GM18499 (cell line): Measurements from ENCODE around the gene CRB2.
"Not testable (repeated sequence)": the region's sequence is repeated elsewhere in the genome, so short reads cannot be mapped to it uniquely, and the experiment has no call there.

ENCODE experiments used
- ATAC-seq: cut with Tn5 transposase; IDR thresholded peaks from one replicate; pipeline ENCODE4 v1.9.1; 2021; ENCODE audit warnings: moderate number of reproducible peaks; ENCODE audit not compliant: insufficient read depth, unreplicated experiment

Gene CRB2

DNA sequence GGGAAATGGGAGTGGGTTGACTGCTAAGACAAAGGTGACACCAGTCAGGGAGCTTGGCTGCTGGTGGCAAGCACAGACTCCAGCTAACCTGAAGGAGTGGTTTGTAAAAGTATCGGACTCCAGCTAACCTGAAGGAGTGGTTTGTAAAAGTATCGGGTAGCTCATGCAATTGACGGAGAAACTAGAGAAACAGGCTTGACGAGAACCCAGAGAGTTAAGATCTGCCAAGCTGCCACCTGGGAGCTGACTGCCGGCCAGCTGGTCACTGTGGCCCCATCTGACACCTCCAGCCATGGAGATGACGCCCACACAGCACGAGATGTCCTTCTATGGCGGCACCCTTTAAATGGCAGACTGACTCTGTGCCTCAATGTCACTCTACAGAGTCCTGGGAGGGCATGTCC is 28.3 kb upstream of the CRB2 start:
- no peak for ATAC-seq

DNA sequence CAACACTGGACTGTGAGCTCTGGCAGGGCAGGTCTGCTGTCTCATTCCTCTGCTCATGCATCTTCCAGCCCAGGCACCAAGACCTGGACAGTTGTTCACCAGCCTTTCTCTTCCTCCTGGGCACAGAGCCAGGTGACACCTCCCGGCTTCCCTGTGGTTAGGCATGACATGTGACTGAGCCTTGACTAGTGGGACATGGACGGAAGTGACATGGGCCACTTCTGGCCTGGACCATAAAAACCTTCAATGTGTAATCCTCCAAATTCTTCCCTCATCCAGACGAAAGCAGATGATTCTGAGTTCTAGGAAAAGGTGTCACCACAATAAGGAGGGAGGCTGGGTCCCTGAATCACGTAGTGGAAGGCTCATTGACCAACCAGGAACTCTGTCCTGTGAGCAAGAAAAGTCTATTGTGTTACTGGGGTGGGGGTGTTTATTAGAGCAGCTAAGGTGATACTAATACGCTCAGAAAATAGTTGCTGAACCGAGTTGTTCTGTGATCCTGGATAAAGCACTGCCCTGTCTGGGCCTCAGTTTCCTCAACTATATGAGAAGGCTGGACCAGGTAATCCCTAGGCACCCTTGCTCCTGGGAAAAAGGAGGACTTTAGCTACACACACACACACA is 26.6 kb upstream of the CRB2 start:
- ATAC-seq, result no peak

DNA sequence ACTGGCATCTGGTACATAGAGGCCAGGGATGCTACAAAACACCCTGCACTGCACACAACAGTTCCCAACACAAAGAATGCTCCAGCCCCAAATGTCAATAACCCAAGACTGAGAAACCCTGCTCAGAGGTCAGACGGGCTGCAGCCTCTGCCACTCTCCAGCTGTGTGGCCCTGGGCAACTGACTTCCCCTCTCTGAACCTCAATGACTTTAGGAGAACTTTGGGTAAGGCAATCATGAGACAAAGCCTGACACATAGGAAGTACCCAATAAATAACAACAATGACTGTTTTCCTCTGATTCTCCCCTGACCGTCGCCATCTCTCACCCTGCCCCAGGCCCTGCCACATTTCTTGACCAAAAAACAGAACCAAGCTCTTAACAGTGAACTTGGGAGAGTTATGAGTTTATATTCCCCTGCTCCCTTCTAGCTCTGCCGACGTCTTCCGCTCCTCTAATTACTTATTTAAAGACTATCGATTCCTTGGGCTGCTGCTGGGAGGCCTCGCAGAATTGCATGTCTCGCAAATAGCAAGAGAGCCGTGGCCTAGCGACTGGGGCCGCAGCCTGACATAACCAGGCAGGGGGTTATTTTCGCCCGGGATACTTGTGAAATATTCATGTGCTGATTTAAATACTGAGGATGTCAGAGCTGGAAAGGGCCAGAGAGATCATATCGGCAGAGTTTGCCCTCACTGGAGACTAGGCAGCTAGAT is 24.5 kb upstream of the CRB2 start:
- no peak for ATAC-seq

DNA sequence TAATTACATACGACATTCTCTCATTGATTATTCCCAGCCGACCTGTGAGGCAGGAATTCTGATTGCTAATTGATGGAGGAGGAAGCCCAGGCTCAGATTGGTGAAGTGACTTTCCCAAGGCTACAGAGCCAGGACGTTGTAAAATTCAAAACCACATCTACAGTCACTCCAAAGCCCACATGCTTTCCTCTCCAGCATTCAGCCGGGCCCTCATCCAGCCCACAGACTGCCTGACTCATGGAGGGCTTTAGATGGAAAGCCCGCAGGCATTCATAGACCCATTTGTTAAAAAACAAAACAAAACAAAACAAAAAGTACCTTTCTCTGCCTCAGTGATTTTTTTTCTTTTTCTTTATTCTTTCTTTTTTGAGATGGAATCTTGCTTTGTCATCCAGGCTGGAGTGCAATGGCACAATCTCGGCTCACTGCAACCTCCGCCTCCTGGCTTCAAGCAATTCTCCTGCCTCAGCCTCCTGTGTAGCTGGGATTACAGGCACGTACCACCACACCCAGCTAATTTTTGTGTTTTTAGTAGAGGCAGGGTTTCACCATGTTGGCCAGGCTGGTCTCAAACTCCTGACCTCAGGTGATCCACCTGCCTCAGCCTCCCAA is 22.8 kb upstream of the CRB2 start:
- ATAC-seq, result not testable (repeated sequence)

DNA sequence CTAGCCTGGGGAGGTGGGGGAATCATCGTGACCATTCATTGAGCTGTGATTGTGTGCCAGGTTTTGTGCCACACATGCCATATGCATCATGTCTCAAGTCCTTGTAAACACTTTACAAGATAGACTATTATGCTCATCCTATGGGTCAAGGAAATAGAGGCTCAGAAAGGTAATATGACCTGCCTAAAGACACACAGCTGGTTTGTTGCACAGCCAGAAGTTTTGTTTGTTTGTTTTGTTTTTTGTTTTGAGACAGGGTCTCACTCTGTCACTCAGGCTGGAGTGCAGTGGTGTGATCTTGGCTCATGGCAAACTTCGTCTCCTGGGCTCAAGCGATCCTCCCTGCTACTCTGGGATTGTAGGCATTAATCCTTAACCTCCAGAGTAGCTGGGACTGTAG is 21.4 kb upstream of the CRB2 start:
- ATAC-seq, result no peak

DNA sequence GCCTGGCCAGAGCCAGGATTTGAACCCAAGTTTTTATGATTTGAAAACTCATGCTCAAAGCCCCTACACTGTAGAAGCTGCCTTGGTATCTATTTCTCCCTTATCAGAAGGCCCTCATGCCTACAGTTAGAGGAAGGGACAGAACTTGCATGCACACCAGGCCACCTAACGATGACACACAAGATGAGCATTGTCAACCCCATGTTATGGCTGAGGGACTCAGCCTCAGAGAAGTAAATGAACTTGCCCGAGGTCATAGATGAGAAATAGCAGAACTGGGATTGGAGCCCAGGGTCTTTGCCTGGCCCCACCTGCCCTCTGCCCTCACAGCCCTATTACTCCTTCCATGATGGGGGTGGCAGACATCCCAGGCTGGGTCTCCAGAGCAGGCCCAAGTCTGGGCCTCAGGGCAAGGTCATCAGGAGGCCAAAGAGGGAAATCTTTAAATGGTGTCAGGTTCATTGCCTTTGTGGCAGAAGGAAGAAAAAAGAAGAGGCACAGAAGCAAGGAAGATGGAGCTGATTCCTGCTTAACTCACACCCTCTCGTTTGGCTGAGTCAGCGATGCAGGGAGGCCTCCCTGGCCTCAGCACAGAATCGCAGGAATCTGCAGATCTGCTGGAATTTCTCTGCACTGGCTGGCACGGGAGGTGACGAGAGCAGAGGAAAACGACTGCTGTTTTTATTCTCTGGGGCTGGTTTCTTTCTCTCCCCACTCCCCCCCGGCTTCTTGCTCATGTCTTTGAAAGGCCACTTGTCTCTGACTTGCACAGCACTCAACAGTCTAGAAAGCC is 20.6 kb upstream of the CRB2 start:
- ATAC-seq, result no peak

DNA sequence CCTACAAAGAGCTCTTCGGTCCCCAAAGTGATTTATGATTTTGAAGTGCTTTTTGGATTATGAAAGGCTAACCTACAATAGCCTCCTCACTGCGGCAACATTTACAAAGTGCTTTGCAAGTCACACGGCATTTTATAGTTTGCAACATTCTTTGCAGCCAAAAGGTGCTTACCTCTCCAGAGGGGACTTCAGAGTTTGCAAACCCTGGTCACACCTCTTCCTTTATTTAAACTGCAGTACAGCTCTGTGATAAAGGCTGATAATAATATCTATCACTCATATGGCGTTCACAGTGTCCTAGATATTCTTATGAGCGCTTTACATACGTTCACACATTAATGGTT is 20.0 kb upstream of the CRB2 start:
- ATAC-seq, result no peak

DNA sequence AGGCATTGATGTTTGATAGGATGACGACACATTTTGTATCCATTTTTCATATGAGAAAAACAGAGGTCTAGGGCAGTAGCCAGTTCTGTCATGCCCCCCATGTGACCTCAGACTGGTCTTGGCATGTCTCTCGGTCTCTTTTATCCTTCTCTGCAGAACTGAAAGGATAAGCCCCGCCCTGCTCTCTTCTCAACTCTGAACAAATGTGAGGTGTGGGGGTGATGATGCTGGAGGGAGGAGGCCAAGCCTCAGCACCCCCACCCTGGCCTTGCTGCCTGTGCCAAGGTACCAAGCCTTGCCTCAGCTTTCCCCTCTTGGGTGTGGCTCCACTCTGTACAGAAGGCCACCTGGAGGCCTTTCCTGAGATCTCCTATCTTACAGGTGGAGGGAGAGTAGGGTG is 19.5 kb upstream of the CRB2 start:
- ATAC-seq, result no peak

DNA sequence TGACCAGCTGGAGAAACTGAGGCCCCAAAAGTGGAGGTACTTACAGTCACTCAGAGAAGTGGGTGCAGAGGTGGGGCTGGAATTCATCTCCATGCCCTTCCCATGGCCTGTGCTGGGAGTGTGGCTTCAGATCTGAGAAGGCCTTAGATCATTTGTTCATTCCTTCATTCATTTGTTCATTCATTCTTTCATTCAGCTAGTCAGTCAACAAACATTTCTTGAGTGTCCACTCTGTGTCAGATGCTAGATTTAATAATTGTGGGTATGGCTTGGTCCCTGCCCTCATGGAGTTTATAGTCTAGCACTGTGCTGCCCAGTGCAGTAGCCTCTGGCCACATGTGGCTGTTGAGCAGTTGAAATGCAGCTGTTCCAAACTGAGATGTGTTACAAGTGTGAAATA is 19.0 kb upstream of the CRB2 start:
- no peak for ATAC-seq

DNA sequence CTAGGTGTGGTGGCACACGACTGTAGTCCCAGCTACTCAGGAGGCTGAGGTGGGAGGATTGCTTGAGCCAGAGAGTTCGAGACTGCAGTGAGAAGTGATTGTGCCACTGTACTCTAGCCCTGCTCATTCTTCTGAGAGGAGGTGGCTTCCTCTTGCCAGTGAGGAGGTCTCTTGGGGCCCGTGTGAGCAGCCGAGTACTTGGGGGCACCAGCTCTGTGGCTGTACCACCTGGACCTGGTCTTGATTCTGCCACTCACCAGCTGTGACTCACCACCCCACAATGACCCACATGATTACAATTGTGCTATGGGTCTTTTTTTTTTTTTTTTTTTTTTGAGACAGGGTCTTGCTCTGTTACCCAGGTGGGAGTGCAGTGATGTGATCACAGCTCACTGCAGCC is 18.0 kb upstream of the CRB2 start:
- ATAC-seq, result no peak

DNA sequence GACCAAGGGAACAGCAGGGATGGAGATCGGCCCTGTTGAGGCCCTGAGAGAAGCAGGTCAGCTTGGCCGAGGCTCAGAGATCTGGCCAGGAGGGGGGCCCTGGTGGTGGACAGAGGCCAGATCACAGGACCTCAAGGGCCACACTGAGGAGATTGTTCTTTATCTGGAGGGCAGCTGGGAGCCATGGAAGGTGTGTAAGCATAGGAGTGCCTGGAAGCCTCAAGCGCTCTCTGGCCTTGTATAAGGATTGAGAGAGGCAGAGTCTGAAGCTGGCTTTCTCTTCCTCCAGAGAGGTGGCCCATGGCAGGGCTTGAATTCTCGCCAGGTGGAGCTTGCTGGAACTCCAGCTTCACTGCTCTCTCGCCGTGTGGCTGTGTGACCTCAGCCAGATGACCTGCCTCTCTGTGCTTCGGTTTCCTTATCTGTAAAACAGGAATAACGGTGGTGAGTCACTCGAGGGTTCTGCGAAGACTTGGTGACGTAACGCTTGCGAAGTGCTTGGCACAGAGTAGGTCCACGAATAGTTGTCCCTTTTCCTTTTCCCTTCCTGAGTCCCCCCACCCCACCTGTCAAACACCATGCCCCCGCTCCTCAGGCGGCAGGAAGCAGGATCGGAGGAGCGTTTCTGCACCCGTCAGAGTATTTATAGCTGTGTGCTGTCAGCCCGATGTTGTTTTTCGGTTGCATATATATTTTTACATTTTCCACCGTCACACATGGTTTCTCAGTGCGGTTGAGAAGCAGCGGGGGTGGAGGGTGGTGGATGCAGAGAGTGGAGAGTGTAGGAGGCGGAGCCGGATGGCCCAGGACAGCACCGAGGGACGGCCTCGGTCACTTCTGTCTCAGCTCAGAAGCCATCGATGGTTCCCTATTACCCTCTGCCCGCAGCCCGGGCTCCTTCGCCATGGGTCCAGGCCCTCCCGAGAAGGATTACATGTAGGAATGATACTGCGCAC is 17.0 kb upstream of the CRB2 start:
- ATAC-seq, result peak; percentile 42

DNA sequence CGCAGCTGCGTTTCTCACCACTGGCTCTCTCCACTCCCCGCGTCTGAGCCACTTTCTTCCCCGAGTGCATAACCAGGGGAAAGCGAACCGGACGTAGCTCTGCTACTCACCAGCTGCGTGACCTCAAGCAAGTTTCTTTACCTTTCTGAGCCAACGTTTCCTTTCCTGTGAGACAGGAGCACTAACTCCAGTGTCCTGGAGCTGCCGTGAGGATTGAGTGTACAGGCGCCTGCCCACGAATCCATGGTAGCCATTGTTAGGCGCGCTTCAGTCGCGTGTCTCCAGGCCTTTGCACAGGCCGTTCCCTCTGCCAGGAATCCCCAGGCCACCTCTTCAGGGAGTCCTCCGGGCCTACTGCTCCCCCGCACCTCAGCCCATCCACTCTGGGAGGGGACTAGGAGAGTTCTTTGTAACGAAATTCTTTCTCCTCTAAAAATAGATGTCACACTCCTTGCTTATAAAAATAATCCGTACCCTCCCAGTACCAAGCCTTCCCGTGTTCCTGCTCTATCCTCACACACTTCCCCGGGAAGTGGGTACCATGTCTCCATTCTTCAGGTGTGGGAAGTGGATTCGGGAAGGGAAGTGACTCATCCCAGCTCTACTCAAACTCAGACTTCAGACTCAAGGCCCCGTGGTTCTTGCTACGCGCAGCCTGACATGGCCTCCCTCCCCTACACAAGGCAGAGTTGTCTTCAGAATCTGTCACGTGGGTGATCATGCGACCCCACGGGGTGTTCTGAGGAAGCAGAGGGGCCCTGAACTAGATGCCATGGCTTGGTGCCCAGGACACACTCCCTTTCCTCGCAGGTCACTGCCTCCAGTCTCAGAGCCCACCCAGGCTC is 16.1 kb upstream of the CRB2 start:
- peak; percentile 26 for ATAC-seq

DNA sequence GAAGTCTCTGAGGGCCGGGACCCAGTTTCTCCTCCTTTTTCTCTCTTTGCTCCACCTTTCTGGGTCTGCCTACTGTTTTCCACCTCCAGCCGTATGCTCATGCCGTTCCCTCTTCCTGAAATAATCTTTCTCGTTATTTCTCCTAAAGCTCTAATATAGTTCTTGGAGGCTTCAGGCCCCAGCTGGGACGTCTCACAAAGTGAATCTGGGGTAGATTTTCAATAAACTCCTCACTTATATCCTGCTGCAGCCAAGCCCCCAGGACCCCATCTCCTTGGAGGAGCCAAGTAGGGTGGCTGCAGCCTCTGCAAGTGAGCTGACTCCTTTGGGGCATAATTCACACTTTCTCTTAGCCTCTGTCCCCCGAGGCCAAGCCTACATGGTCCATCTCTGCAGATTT is 14.2 kb upstream of the CRB2 start:
- ATAC-seq, result no peak

DNA sequence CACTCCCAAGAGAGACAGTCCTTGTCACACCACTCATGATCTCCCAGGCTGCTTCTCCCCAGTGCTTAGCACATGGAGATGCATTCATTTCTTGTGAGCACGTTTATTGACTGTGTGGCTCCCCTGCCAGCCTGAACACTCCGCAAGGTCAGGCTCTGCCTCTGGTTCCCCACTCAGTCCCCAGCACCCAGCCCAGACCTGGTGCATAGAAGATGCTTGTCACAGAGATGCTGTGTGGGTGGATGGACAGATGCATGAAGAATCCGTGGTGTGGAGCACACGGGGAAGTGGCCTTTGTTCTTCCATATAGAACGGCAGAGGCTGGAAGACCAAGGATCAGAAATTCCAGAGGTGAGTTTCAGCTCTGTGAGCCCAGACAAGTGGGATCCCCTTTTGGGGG is 13.8 kb upstream of the CRB2 start:
- ATAC-seq, result no peak

DNA sequence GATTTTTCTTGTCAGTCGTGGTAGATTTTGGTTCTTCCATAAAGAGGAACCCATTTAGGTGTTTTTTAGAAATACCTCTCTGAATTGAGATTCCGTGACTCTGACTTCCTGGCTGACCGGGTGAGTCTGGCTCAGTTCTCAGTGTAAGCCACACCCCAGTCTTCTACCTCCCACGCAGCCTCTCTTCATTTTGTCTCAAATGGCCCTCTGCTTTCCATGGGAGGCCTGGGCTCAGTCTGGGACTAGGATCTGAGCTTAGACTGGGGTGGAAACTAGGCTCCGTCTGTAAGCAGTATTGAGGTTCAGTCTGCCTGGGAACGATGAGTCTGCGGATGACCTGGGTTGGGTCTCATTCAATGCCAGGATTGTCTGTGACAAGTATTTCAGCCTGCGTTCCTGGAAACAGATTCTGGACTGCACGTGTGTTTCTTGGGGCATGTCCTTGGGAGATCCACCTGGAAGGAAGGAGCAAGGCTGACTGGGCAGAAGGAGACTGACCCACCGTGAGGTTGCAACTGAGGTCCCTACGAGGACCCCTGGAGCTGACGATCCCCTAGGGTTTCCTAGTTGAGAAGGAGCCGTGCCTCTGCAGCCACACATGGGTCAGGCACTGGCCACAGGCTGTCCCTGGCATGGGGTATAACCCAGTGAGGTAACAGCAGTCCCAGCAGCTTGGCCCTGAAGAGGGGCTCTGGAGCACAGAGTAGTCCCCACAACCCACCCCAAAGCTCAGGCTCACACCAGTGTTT is 12.4 kb upstream of the CRB2 start:
- ATAC-seq, result no peak

DNA sequence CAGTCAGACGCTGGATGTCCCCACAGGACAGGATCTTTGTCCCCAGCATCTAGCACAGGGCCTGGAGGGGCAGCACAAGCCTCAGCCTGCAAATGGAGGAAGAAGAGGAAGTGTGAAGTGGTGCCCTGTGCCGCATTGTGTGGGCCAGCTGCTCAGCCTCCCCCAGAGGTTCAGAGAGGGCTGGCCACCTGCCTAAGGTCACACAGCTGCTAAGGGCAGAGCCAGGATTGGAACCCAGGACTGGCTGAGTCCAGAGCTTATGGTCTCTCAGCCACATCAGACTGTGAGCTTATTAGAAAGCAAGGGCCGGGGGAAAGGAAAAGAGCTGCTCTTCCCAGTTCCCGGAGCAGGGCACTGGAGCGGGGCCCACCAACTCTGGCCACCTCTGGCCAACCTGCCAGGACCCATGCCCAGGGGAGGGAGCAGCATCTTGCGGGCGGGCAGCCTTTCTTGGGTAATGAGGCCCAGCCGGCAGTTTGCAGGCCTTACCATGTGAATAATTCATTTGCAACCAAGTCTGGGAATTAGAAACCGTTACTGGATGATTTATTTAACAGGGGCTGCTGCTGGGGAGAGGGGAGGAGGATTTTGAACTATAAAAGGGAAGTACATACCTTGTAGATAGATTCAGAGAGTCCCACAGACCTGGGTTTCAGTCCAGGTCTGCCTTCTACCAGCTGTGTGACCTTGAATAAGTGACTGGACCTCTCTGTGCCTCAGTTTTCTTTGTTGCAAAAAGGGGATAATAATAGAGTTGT is 11.6 kb upstream of the CRB2 start:
- ATAC-seq, result no peak

DNA sequence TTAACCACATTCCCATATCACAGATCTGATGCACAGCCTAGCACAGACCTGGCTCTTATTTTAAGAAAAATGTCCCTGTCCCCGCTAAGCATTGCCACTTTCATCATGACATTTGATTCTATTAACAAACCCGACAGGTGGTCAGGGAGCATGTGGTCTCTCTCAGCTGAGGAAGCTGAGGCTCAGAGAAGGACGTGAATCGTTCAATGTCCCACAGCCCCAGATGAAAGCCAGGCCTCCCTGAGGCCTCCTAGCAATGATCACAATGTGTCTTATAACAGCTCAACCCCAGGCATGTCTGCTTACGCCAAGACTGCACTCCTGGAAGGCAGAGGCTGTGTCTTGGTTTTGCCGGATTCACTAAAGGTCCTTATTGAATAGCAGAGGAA is 10.4 kb upstream of the CRB2 start:
- no peak for ATAC-seq

DNA sequence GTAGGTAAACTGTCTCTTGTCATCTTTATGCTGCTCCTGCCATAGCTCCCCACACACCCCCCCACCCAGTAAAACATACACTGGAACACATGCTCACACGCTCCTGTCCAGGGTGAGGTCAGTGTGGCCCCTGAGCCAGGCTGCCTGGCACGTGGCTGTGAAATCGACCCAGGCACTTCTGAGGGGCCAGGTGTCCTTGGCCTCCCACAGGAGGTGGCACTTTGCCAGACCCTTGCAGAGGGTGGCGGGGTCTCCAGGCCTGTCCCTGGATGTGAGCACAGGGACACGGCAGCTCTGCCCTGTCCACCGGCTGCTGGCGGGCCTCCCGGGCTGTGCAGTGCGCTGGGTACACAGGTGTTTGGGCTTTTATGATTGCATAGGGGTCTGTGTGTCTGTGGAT is 10.0 kb upstream of the CRB2 start:
- no peak for ATAC-seq
